NK-92 (cell line): Measurements from ENCODE around the gene DLAT.
A peak's percentile ranks its signal among the peaks of the same experiment; 100 is the strongest.
"Not testable (repeated sequence)": the region's sequence is repeated elsewhere in the genome, so short reads cannot be mapped to it uniquely, and the experiment has no call there.

Experiments used
- DNase-seq: peaks from one replicate; lab custom pipeline; 2025; ENCODE audit not compliant: unreplicated experiment; lab: John Stamatoyannopoulos, UW

Gene DLAT

DNA sequence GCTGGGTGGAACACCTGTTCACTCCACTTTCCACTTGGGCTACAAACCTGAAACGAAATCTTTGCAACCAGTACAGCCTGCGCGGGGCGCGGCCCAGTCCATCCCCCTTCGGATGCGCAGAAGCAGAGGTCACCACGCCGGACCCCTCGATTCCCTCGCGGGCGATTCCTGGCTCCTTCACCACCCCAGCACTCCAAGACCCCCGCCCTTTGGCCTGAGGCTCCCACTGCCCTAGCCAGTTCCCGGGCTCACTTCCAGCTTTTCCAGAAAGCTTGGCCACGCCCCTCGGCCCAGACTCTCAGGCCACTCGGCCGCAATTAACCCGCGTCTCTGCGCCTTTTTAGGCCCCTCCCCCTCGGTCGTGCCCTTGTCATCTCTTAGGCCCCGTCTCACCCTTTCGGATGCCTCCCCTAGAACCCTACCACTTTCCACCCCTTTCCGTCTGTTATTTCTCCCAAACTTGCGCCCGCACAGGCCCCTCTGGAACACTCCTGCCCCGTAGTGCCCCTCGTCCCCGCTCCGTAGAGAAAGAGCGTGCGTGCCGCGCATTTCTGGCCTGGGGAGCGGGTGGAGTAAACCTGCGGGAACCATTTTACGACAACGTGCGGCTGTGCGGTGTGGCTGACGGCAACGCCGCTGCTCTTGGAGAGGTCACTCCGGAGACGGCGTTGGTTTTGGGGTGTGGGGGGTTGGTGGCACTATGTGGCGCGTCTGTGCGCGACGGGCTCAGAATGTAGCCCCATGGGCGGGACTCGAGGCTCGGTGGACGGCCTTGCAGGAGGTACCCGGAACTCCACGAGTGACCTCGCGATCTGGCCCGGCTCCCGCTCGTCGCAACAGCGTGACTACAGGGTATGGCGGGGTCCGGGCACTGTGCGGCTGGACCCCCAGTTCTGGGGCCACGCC, at the start of gene DLAT:
Gene DLAT, plus strand, starts transcription at position 636 of the 906 bp plus-strand sequence. Its CDS starts 65 bp downstream, at position 701.
- DNase-seq, result peak; percentile 22

- DNase-seq, result no peak
These were observed 49.0 kb upstream of the DLAT start for GRCh38 chr11:111976119-111976766.

GRCh38 chr11:111976767-111977145, 48.5 kb upstream of the DLAT start:
- DNase-seq, result no peak

DNA sequence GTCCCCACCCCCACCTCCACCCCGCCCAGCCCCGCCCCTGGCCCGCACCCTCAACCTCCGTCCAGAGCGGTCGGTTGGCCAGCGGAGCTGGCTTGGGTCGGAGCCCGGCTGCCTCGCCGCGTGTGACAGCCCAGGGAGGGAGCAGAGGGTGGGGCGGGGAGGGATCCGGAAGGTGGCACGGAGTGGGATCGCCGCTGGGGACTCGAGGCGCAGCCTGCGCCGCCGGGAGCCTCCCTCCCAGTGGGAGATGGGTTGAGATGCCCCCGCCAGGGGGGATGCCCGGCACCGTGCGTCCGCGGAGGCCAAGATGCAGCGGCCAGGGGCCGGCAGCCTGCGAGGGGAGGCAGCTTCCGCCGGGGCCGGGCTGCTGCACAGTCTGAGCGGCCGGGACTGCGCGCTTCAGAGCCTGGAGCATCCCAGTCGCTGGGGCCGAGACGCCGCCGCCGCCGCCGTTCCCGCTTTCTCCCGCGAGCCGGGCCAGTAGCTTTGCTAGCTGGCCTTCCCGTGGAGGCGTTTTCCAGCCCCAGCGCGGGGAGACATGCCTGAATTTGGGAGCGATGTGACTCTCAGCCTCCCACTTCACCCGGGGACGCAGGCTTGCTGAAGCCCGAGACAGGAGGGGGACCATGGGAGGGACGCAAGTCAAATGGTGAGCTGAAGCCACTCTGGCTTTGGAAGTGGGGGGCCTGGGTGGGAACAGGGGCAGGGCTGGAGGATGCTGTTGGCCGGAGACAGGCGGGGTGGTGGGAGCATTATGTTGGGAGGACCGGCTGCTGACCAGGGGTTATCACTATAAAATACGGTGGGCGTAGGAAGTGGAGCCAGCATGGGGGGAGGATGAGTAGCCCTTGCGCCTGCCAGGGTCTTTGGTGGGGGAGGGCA, 47.8 kb upstream of the DLAT start:
- no peak for DNase-seq

DNA sequence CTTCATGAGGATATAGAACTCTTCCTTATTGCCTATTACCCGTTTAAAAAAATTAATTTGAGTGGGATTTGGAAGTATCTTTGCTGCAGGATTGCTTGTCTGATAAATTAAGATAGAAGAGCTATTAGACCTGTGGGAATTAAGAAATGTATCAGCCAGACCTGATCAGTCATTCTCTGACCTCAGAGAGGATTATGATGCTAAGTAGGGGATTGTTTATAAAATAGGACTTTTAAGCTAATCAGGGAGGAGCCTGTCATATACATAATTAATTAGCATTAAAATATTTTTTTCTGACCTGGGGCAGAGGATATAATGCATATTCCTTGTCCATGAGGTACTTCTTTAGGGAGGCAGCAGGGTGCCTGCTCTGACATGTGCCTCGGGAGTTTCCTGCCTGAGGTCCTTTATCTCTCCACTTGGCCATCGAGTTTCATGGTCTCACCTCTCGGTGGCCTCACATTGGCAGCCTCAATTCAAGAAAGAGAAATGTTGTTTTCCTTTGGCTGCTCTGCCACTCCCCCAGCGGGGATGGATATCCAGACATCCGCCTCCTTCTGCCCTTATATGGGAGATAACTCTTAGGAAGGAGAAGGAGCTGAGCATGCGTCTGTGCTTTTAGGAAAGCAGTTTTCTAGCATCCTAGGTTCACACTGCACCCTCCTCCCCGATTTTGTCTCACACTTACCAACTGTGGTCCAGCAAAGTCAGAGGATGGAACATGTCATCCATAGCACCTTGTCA, 47.0 kb upstream of the DLAT start:
- DNase-seq, result no peak

- DNase-seq, result no peak
These were observed 45.1 kb upstream of the DLAT start for GRCh38 chr11:111980062-111980461.

GRCh38 chr11:111981270-111981669, 43.9 kb upstream of the DLAT start:
- DNase-seq, result no peak

- DNase-seq, result no peak
These were observed 43.2 kb upstream of the DLAT start for GRCh38 chr11:111982019-111982464.

DNA sequence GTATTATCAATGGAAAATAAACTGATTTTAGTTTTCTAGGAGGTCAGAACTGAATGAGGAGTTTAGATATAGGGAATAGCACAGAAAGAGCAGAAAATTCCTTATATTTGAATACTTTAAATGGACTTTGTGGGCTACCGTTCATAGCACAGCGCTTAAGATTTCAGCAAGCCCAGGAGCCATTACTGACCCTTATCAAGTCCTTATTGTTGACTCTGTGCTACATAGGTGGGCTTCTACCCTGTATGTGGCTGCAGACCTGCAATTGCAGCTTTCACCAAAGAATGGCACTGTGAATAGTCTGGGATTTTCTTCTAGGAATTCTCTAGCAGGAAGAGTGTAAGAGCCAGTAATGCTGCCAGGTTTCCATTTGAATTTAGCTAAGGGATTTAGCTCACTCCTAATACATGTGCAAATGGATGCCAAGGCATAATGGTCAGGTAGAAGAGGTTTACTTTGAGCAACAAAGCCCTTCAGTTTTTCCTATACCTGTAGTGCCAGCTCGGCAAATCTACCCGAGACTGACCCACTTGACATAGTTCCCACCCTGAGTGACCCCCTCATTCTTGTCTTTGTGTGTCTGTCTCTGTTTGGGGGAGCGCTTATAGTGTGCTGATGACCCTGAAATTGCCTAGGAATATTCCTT, 42.5 kb upstream of the DLAT start:
- no peak for DNase-seq

- DNase-seq, result no peak
These were observed 41.8 kb upstream of the DLAT start for GRCh38 chr11:111983187-111983986.

- DNase-seq, result no peak
These were observed 38.6 kb upstream of the DLAT start for GRCh38 chr11:111986589-111986988.

- DNase-seq, result no peak
These were observed 34.8 kb upstream of the DLAT start for GRCh38 chr11:111990381-111990780.

GRCh38 chr11:111992206-111992855, 32.9 kb upstream of the DLAT start:
- DNase-seq, result no peak

GRCh38 chr11:111996129-111996528, 29.1 kb upstream of the DLAT start:
- no peak for DNase-seq

GRCh38 chr11:111996669-111997068, 28.5 kb upstream of the DLAT start:
- not testable (repeated sequence) for DNase-seq

DNA sequence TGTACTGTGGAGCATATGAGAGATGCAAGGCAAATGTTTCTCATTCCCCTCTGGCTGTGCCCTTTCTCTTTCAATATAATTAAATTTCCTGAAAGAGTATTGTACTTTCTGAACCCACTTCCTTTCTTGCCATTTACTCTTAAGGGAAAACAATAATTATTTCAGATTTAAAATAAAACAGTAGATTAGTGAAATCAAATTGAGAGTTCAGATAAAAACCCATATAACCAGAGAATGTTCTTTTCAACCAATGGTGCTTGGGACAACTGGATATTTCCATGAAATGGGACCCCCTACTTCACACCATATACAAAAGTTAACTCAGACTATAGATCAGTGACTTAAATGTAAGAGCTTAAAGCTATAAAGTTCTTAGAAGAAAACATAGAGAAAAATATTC, 26.1 kb upstream of the DLAT start:
- no peak for DNase-seq

GRCh38 chr11:112000703-112001102, 24.5 kb upstream of the DLAT start:
- DNase-seq, result no peak

DNA sequence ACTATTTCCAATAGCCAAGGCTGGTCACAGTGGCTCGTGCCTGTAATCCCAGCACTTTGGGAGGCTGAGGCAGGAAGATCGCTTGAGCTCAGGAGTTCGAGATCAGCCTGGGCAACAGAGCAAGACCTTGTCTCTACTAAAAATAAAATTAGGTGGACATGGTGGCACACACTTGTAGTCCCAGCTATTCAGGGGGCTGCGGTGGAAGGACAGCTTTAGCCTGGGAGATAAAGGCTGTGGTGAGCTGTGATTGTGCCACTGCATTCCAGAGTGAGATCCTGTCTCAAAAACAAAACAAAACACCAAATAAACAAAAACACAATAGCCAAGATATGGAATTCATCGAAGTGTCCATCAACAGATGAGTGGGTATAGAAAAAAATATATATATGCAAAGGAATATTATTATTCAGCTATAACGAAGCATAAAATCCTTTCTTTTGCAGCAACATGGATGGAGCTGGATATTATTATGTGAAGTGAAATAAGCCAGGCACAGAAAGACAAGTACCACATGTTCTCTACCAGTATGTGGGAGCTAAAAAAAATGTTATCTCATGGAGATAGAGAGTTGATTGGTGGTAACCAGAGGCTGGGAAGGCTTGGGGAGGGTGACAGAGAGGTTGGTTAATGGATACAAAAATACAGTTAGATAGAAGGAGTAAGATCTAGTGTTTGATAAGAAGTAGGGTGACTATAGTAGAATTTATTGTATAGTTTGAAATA, 22.6 kb upstream of the DLAT start:
- no peak for DNase-seq
